Vagina (tissue), 2 donors: ENCODE measurements around the gene ESRP2. TPM values are rescaled to one million over a fixed set of nuclear protein-coding genes. Genes with fewer than 3 reads are reported as not detected.

Source experiments
- DNase-seq, 2 donors: peaks; one replicate each; pipeline ENCODE4 v3.0.0-alpha.2; 2017; ENCODE audit errors: extremely low spot score in 2 of 2
- H3K27ac ChIP-seq: fragments of 200-600 bp; sonication (generic); one replicate; pipeline ENCODE4 v1.5.1; 2019
- H3K27me3 ChIP-seq: fragments of 200-600 bp; sonication (generic); one replicate; pipeline ENCODE4 v1.5.1; 2019
- H3K36me3 ChIP-seq, 2 donors: fragments of 200-600 bp; sonication (generic); one replicate each; pipeline ENCODE4 v1.5.1; 2017 to 2019
- H3K4me1 ChIP-seq: fragments of 200-600 bp; sonication (generic); one replicate; pipeline ENCODE4 v1.5.1; 2019
- H3K4me3 ChIP-seq, 2 donors: fragments of 200-600 bp; sonication (generic); 1 replicate in 1 of 2; 2 replicates in 1 of 2; pipeline ENCODE4 v1.5.1; 2016 to 2019
- H3K9me3 ChIP-seq: fragments of 200-600 bp; sonication (generic); one replicate; pipeline ENCODE4 v1.5.1; 2019
- POLR2A ChIP-seq, 2 donors: fragments of 450-650 bp; IDR thresholded peaks; one replicate each; pipeline ENCODE4 v1.6.1; 2017; ENCODE audit warnings: antibody characterized with exemption in 2 of 2, mild to moderate bottlenecking in 2 of 2, moderate library complexity in 2 of 2
- POLR2AphosphoS5 ChIP-seq, 2 donors: sonication (generic); formaldehyde crosslinking; IDR thresholded peaks; one replicate each; pipeline ENCODE4 v1.9.0; 2017; ENCODE audit warnings: antibody characterized with exemption in 2 of 2, mild to moderate bottlenecking in 2 of 2, low read depth in 1 of 2; ENCODE audit not compliant: insufficient read depth in 1 of 2
- intact Hi-C: fragments of 100-400 bp; cut with DNase I; formaldehyde crosslinking; loops from one replicate; pipeline ENCODE4 v1.15.1; 2023
- total RNA-seq: library from RNA; depleted of rRNA; stranded (reverse); fragments of >200 nt; gene quantifications from one replicate; pipeline ENCODE4 v1.2.3, GENCODE V29; 2016
- TF ChIP-seq, protein P1 (sequence below), 3 experiments: fragments of 450-650 bp in 2 of 3; fragments of 200-600 bp in 1 of 3; sonication (generic) in 1 of 3; IDR thresholded peaks; one replicate each; pipeline ENCODE4 v1.5.1; 2017 to 2019; ENCODE audit warnings: antibody characterized with exemption in 3 of 3, mild to moderate bottlenecking in 2 of 3, moderate library complexity in 2 of 3

ESRP2 gene
- total RNA-seq = 71.0 TPM

DNA sequence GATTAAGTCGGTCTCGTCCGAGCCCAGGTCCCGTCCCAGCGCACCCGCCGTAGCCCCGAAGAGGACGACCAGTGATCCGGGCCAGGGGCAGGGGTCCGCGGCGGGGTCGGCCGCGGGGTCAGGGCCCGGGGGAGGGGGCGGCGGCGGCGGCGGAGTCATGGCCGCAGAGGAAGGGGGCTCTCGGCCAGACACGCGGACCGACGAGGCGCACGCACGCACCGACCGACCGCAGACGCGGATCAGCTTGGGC lies at the start of gene ESRP2:
Gene ESRP2, minus strand, starts transcription at position 241 of the 250 bp plus-strand sequence. Its CDS starts 82 bp downstream, at position 159.
- TF ChIP-seq, protein P1, sequence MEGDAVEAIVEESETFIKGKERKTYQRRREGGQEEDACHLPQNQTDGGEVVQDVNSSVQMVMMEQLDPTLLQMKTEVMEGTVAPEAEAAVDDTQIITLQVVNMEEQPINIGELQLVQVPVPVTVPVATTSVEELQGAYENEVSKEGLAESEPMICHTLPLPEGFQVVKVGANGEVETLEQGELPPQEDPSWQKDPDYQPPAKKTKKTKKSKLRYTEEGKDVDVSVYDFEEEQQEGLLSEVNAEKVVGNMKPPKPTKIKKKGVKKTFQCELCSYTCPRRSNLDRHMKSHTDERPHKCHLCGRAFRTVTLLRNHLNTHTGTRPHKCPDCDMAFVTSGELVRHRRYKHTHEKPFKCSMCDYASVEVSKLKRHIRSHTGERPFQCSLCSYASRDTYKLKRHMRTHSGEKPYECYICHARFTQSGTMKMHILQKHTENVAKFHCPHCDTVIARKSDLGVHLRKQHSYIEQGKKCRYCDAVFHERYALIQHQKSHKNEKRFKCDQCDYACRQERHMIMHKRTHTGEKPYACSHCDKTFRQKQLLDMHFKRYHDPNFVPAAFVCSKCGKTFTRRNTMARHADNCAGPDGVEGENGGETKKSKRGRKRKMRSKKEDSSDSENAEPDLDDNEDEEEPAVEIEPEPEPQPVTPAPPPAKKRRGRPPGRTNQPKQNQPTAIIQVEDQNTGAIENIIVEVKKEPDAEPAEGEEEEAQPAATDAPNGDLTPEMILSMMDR (IDR thresholded peaks at IDR 0.05) = no peak
- TF ChIP-seq POLR2AphosphoS5 (IDR thresholded peaks at IDR 0.05; ENCODE audit: insufficient read depth in 1 of 2, low read depth in 1 of 2) (no peak), POLR2A (IDR thresholded peaks at IDR 0.05) (no peak)
- Histone ChIP-seq H3K27ac (peak within 1 kb of the TSS; percentile 68), H3K27me3 (no peaks in the 10 kb centered on the region), H3K4me1 (peaks cover 40% of the 10 kb centered on the region), H3K36me3 (peaks cover 0 to 11% of the 10 kb centered on the region in 2 donors), H3K9me3 (no peaks in the 10 kb centered on the region), H3K4me3 (peak within 1 kb of the TSS; percentile 64 to 72)
- intact Hi-C loops = loop anchor here (5.0 kb wide), 1 partner anchor 154 kb away; no protein-coding TSS in a partner anchor
- DNase-seq = no peak

DNA sequence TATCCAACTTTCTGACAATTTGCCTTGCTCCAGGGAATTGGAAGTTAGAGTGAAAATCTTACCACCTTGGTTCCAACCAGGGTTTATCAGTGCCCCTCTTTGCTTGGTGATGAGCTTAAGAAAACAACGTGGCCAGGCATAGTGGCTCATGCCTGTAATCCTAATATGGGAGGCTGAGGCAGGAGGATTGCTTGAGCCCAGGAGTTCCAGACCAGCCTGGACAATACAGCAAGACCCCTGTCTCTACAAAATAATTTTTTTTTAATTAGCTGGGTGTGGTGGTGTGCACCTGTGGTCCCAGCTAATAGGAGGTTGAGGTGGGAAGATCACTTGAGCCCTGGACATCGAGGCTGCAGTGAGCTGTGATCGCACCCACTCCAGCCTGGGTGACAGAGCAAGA lies 49.8 kb upstream of the ESRP2 start:
- Histone ChIP-seq H3K9me3 (no peaks in the 10 kb centered on the region), H3K27ac (peak overlapping the region; percentile 66), H3K4me3 (no peak overlapping the region), H3K36me3 (no peaks in the 10 kb centered on the region), H3K4me1 (peaks cover 81% of the 10 kb centered on the region), H3K27me3 (no peaks in the 10 kb centered on the region)
- DNase-seq = no peak
- intact Hi-C loops = no loop called here
- TF ChIP-seq, protein P1 (IDR thresholded peaks at IDR 0.05) = no peak
- no peak for TF ChIP-seq POLR2A (IDR thresholded peaks at IDR 0.05)
- no peak for TF ChIP-seq POLR2AphosphoS5 (IDR thresholded peaks at IDR 0.05; ENCODE audit: insufficient read depth in 1 of 2, low read depth in 1 of 2)

DNA sequence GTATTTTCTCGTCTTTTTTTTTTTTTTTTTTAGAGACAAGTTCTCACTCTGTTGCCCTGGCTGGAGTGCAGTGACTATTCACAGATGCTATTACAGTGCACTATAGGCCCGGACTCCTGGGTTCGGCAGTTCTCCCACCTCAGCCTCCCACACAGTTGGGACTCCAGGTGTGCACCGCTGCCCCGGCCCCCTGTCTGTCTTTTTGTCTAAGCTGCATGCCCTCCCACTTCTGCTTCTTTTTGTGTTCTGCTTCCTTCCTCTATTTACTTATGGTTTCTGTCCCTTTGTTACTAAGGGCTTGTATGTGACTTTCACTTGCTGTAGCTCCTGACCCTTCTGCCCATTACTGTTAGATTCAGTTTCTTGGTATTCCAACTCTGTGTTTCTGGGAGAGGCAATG lies 48.9 kb upstream of the ESRP2 start:
- Histone ChIP-seq H3K4me3 (no peak overlapping the region), H3K36me3 (no peaks in the 10 kb centered on the region), H3K4me1 (peaks cover 73% of the 10 kb centered on the region), H3K27me3 (no peaks in the 10 kb centered on the region), H3K9me3 (no peaks in the 10 kb centered on the region), H3K27ac (peak overlapping the region; percentile 66)
- TF ChIP-seq POLR2AphosphoS5 (IDR thresholded peaks at IDR 0.05; ENCODE audit: insufficient read depth in 1 of 2, low read depth in 1 of 2) = no peak
- TF ChIP-seq, protein P1 (IDR thresholded peaks at IDR 0.05) = no peak
- intact Hi-C loops = no loop called here
- no peak for DNase-seq

DNA sequence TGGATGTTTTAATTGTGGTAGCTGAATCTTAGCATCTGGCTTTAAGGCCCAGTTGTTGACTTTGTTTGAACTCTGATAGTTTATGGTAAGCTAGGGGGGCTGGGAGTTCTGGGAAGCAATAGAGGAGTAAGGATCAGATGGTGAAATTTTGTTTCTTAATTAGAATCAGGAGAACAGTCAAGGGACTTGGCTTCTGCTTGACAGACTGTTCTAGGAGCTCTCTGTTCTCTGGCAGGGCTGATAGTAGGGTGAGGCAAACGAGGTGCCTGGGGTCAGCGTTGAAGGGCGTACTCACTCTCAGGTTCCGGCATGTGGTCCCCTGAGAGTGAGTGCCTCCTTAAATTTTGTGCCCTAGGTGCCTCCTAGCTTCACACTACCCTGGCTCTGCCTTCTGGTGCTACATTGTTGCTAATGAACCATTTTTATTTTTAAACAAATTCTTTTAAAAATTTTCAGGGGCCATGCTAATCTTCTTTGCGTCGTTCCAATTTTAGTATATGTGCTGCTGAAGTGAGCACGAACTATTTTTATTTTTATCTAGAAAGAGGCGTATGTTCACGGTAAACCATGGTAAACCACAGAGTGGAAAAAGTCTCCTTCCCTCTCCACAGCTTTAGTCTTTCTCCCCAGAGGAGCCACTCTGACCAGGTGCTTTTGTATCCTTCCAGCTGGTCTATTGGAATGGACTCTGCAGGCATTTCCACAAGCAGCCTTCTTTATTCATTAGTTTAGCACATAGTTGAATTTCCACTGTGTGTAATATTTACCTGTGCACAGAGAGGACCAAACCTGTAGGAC lies 48.1 kb upstream of the ESRP2 start:
- peak overlapping the region; percentile 66 for H3K27ac ChIP-seq
- DNase-seq = no peak
- intact Hi-C loops = no loop called here
- no peaks in the 10 kb centered on the region for H3K36me3 ChIP-seq
- no peak overlapping the region for H3K4me3 ChIP-seq
- no peaks in the 10 kb centered on the region for H3K27me3 ChIP-seq
- peak; percentile 16 to 36 for TF ChIP-seq POLR2AphosphoS5 (IDR thresholded peaks at IDR 0.05; ENCODE audit: insufficient read depth in 1 of 2, low read depth in 1 of 2)
- no peak for TF ChIP-seq POLR2A (IDR thresholded peaks at IDR 0.05)
- H3K9me3 ChIP-seq = no peaks in the 10 kb centered on the region
- H3K4me1 ChIP-seq = peaks cover 65% of the 10 kb centered on the region

DNA sequence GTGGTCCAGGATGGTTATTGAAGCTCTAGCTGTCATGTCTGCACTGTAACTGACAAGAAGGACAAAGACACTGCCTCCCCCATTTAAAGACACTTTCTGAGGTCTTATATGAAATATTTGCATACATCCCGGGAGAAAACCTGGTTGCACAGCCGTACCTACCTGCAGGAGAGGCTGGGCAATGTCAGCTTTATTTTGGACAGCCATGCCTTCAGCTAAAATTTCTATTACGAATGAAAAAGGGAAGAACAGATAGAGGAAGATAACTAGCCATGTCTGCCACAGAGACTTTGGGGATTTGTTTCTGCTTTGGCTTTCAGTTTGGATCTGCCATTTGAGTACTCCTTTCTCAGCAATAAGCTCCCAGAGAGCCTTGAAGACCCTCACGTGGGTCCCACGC lies 47.4 kb upstream of the ESRP2 start:
- Histone ChIP-seq H3K9me3 (no peaks in the 10 kb centered on the region), H3K27me3 (no peaks in the 10 kb centered on the region), H3K4me3 (no peak overlapping the region), H3K4me1 (peaks cover 58% of the 10 kb centered on the region), H3K36me3 (no peaks in the 10 kb centered on the region), H3K27ac (peak overlapping the region; percentile 66)
- DNase-seq = no peak
- intact Hi-C loops = no loop called here
- TF ChIP-seq POLR2AphosphoS5 (IDR thresholded peaks at IDR 0.05; ENCODE audit: insufficient read depth in 1 of 2, low read depth in 1 of 2) (no peak), POLR2A (IDR thresholded peaks at IDR 0.05) (no peak)
- TF ChIP-seq, protein P1 (IDR thresholded peaks at IDR 0.05) = no peak
